Osteoblast (primary cell): ENCODE data around the gene ARHGEF2. TPM values are rescaled to one million over a fixed set of nuclear protein-coding genes. Genes with fewer than 3 reads are reported as not detected.

Source experiments
- DNase-seq: peaks from one replicate; pipeline ENCODE4 v3.0.0; 2011; ENCODE audit warnings: low spot score, mixed read lengths; ENCODE audit not compliant: insufficient read length; ENCODE audit errors: missing footprints
- H2AFZ ChIP-seq: 2 replicates; pipeline ENCODE4 v1.6.0; 2011; ENCODE audit warnings: mild to moderate bottlenecking, low read length
- H3K27ac ChIP-seq: 2 replicates; pipeline ENCODE4 v1.5.1; 2011; ENCODE audit warnings: mild to moderate bottlenecking, low read depth, low read length, moderate library complexity
- H3K27me3 ChIP-seq: 2 replicates; pipeline ENCODE4 v1.6.0; 2012; ENCODE audit warnings: mild to moderate bottlenecking, control low read depth, inconsistent platforms, low read length, moderate library complexity; ENCODE audit not compliant: insufficient read depth
- H3K36me3 ChIP-seq: 2 replicates; pipeline ENCODE4 v1.5.1; 2011; ENCODE audit warnings: mild to moderate bottlenecking, low read length, control low read depth, moderate library complexity; ENCODE audit not compliant: insufficient read depth
- H3K4me1 ChIP-seq: 2 replicates; pipeline ENCODE4 v1.5.1; 2011; ENCODE audit warnings: mild to moderate bottlenecking, low read length, control low read depth, moderate library complexity; ENCODE audit not compliant: insufficient read depth
- H3K4me2 ChIP-seq: 2 replicates; pipeline ENCODE4 v1.6.0; 2011; ENCODE audit warnings: mild to moderate bottlenecking, low read length; ENCODE audit not compliant: insufficient read depth
- H3K4me3 ChIP-seq: fragments of 200-600 bp; sonication (generic); 3 replicates; pipeline ENCODE4 v1.5.1; 2012; ENCODE audit warnings: mild to moderate bottlenecking, low read length, inconsistent platforms; ENCODE audit not compliant: insufficient read depth
- H3K79me2 ChIP-seq: 2 replicates; pipeline ENCODE4 v1.6.0; 2012; ENCODE audit warnings: mild to moderate bottlenecking, low read length, control low read depth, inconsistent platforms; ENCODE audit not compliant: insufficient read depth
- H3K9me3 ChIP-seq: 2 replicates; pipeline ENCODE4 v1.5.1; 2011; ENCODE audit warnings: low read depth, low read length, control low read depth
- H4K20me1 ChIP-seq: 2 replicates; pipeline ENCODE4 v1.6.0; 2012; ENCODE audit warnings: mild to moderate bottlenecking, low read length, control low read depth; ENCODE audit not compliant: insufficient read depth
- total RNA-seq: library from RNA; depleted of rRNA; stranded (reverse); fragments of >200 nt; gene quantifications from 2 replicates; pipeline ENCODE4 v1.2.3, GENCODE V29; 2012
- TF ChIP-seq, protein P1 (sequence below): IDR thresholded peaks from 2 replicates; pipeline ENCODE4 v1.5.1; 2011; ENCODE audit warnings: mild to moderate bottlenecking, low read depth, low read length, moderate library complexity; ENCODE audit errors: extremely low read depth

ARHGEF2 gene
- total RNA-seq, 1 donor = 183 TPM

DNA sequence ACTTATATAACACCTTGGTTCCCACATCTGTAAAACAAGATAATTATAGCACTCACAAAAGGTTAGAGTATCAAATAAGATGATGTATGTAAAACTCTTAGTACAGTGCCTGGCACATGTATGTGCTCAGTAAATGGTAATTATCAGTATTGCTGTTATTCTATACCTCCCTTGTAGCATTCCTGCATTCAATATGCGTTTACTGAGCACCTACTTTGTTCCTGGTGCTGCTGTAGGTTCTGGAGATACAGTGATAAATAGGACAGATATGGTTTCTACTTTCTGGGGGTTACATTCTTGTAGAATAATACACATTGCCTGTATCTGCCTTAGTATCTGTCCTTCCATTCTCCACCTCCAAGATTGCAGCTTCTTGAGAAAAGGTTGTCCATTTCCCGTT is 43.6 kb upstream of the ARHGEF2 start:
- Histone ChIP-seq H3K4me2 (no peak overlapping the region), H2AFZ (no peak overlapping the region), H3K36me3 (peaks cover 24% of the 10 kb centered on the region), H3K9me3 (no peaks in the 10 kb centered on the region), H3K4me3 (no peak overlapping the region), H3K27me3 (peaks cover 6% of the 10 kb centered on the region), H3K4me1 (peaks cover 8% of the 10 kb centered on the region), H4K20me1 (peaks cover 10% of the 10 kb centered on the region), H3K79me2 (peaks cover 31% of the 10 kb centered on the region), H3K27ac (no peak overlapping the region)
- DNase-seq = peak; percentile 19
- TF ChIP-seq, protein P1, sequence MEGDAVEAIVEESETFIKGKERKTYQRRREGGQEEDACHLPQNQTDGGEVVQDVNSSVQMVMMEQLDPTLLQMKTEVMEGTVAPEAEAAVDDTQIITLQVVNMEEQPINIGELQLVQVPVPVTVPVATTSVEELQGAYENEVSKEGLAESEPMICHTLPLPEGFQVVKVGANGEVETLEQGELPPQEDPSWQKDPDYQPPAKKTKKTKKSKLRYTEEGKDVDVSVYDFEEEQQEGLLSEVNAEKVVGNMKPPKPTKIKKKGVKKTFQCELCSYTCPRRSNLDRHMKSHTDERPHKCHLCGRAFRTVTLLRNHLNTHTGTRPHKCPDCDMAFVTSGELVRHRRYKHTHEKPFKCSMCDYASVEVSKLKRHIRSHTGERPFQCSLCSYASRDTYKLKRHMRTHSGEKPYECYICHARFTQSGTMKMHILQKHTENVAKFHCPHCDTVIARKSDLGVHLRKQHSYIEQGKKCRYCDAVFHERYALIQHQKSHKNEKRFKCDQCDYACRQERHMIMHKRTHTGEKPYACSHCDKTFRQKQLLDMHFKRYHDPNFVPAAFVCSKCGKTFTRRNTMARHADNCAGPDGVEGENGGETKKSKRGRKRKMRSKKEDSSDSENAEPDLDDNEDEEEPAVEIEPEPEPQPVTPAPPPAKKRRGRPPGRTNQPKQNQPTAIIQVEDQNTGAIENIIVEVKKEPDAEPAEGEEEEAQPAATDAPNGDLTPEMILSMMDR = no peak

DNA sequence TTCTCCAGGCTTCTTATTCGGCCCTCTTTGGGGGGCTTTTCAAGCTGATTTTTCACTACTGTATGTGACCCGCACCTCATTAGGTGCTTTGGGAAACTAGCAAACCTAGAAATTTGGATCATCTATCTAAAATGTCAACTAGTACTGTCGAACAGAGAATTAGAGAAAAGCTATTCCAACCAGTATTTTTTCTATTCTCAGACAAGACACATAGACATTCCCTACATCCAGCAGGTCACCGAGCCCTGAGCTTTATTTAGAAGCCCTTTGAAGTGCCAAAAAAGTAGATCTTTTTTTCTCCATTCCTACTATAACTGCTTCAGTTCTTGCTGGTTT is 42.7 kb upstream of the ARHGEF2 start:
- TF ChIP-seq, protein P1 = no peak
- no peak overlapping the region for H3K27ac ChIP-seq
- H3K4me1 ChIP-seq = peaks cover 8% of the 10 kb centered on the region
- peaks cover 35% of the 10 kb centered on the region for H3K79me2 ChIP-seq
- H2AFZ ChIP-seq = peak overlapping the region; percentile 89
- H3K9me3 ChIP-seq = no peaks in the 10 kb centered on the region
- DNase-seq = no peak
- H3K27me3 ChIP-seq = peaks cover 6% of the 10 kb centered on the region
- peak overlapping the region; percentile 90 for H3K4me2 ChIP-seq
- peak overlapping the region; percentile 92 for H3K4me3 ChIP-seq
- peaks cover 15% of the 10 kb centered on the region for H4K20me1 ChIP-seq
- peaks cover 32% of the 10 kb centered on the region for H3K36me3 ChIP-seq

DNA sequence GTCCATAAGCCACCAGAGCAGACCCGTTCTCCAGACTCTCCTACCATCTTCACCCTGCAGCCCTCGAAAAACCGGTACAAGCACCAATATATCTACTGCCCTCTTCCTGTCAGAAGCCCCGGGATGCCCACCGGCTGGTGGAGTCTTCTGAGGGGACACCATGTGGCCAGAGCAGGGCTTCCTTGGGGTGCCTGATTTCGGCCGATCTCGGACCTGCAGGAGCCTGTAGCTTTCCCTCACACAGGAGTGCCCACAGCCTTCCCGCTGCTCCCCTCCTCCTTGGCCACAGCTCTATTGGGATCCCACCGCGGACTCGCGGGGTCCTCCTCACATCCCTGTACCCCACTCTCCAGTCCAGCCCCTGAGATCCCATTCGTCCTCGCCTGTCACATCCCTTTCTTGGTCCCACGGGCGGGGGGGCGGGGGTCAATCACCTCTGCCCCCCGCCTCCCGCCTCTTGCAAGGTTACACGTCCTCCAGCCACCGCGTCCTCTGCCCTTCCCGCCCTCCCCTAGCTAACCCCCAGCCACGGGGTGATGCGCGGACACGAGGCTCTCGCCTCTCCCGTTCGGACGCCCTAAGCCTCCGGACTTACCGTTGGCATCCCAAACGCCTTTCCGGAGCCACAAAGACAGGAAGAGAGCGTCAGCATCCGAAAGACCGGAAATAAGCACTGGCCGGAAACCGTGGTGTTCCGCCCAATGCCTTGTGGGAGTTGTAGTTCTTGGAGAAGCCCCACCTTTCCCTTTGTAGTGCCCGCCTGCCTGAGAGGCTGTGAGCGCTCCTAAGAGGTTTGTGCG is 42.1 kb upstream of the ARHGEF2 start, which contains the start of gene SSR2:
Gene SSR2, minus strand, starts transcription at position 659 of the 800 bp plus-strand sequence. CDS start 784 bp downstream, outside the sequence.
- H4K20me1 ChIP-seq = peaks cover 15% of the 10 kb centered on the region
- peak within 1 kb of the TSS; percentile 89 for H2AFZ ChIP-seq
- peaks cover 6% of the 10 kb centered on the region for H3K27me3 ChIP-seq
- peak within 1 kb of the TSS; percentile 92 for H3K4me3 ChIP-seq
- H3K79me2 ChIP-seq = peaks cover 35% of the 10 kb centered on the region
- no peaks in the 10 kb centered on the region for H3K9me3 ChIP-seq
- TF ChIP-seq, protein P1 = no peak
- peak within 1 kb of the TSS; percentile 68 for H3K27ac ChIP-seq
- peaks cover 38% of the 10 kb centered on the region for H3K36me3 ChIP-seq
- peak; percentile 97 for DNase-seq
- peaks cover 8% of the 10 kb centered on the region for H3K4me1 ChIP-seq
- H3K4me2 ChIP-seq = peak within 1 kb of the TSS; percentile 99

- Histone ChIP-seq H3K36me3 (peaks cover 41% of the 10 kb centered on the region), H3K27me3 (peaks cover 6% of the 10 kb centered on the region), H3K4me1 (peaks cover 8% of the 10 kb centered on the region), H3K27ac (peak overlapping the region; percentile 68), H2AFZ (peak overlapping the region; percentile 89), H3K9me3 (no peaks in the 10 kb centered on the region), H3K4me2 (peak overlapping the region; percentile 99), H3K79me2 (peaks cover 36% of the 10 kb centered on the region), H3K4me3 (peak overlapping the region; percentile 92), H4K20me1 (peaks cover 17% of the 10 kb centered on the region)
- peak; percentile 83 for DNase-seq
- TF ChIP-seq, protein P1 = no peak
Measured at GRCh38 chr1:156019946-156020292, 41.6 kb upstream of the ARHGEF2 start.
